ENCODE measurements around the gene ISOC2.

DNA sequence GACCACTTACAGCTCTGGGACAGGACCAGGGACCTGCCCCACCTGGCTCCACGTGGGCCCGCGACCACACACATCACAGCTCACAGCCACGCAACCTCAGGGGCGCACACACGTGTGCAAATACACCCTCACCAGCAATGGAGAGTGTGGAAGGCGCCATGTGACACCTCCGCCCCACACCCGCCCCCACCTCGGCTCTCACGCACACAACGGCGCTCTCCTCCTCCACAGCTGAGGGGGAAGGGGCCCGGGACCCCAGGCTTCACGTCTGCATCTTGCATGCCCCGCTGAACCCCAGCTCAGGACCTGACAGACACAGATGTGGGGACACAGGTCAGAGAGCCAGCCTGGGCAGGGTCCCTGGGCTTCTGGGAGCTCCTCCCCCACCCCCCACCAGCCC is 12.0 kb downstream of the ISOC2 start:
- TF ChIP-seq, protein P1, sequence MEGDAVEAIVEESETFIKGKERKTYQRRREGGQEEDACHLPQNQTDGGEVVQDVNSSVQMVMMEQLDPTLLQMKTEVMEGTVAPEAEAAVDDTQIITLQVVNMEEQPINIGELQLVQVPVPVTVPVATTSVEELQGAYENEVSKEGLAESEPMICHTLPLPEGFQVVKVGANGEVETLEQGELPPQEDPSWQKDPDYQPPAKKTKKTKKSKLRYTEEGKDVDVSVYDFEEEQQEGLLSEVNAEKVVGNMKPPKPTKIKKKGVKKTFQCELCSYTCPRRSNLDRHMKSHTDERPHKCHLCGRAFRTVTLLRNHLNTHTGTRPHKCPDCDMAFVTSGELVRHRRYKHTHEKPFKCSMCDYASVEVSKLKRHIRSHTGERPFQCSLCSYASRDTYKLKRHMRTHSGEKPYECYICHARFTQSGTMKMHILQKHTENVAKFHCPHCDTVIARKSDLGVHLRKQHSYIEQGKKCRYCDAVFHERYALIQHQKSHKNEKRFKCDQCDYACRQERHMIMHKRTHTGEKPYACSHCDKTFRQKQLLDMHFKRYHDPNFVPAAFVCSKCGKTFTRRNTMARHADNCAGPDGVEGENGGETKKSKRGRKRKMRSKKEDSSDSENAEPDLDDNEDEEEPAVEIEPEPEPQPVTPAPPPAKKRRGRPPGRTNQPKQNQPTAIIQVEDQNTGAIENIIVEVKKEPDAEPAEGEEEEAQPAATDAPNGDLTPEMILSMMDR (IDR thresholded peaks at IDR 0.05; ENCODE audit: insufficient read depth, low read length, poor library complexity, severe bottlenecking): no peak
- no peak for TF ChIP-seq EZH2phosphoT487 (conservative IDR thresholded peaks at IDR 0.05; ENCODE audit: low read length)

Data from SU-DHL-6 (cell line).